Endometrial microvascular endothelial cells (primary cell): Measurements from ENCODE around the gene NBEAL1. TPM values are rescaled to one million over a fixed set of nuclear protein-coding genes. Genes with fewer than 3 reads are reported as not detected.
"Not testable (repeated sequence)": the region's sequence is repeated elsewhere in the genome, so short reads cannot be mapped to it uniquely, and the experiment has no call there.

ENCODE experiments used
- in situ Hi-C: cut with HindIII; loops from 2 replicates; pipeline ENCODE4 v1.10.0; 2017; ENCODE audit warnings: low sequenced_read_pairs, low pct_unique_long_range_greater_than_20kb; ENCODE audit errors: inconsistent ontology term
- total RNA-seq: library from RNA; depleted of rRNA; stranded (reverse); fragments of >200 nt; gene quantifications from one replicate; pipeline ENCODE4 v1.2.3, GENCODE V29; 2015; ENCODE audit errors: inconsistent ontology term

The NBEAL1 gene
- 13.8 TPM for total RNA-seq

DNA sequence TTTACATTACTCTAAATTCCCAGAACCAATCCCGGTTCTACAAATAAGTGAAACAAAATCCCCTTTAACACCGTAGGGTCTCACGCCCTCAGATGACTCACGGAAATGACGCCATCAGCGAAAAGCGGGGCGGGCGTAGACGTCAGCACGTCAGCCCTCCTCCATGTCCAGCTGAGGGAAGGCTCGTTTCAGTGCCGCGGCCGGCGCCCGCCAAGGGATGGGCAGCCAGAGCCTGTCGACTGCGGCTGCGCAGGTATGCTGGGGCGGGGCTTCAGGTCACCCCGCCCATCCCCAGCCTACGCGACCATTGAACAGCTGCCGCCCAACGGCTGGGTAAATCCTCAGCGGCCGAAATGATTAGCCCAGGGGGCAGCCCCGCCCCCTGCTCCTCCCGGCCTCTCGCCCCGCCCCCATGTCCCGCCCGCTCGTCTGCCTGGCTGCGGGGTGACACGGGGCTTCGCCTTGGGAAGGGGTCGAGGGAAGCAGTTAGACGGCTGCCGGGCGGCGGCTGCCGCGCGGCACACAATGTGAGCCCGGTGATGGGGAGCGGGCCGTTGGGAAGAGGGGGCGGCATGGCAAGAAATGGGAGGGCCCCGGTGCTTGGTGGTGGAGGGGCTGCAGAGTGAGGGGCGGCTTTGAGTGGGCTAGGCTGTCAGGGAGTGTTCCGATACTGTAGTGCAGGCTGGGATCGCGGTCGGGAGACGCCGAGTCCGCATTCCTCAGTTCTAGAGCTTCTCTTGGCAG, at the start of gene NBEAL1:
Gene NBEAL1 (plus strand): TSS at position 420 of the 744 bp plus-strand sequence. CDS start 1,510 bp downstream, outside the sequence.
- in situ Hi-C loops, result no loop called here

DNA sequence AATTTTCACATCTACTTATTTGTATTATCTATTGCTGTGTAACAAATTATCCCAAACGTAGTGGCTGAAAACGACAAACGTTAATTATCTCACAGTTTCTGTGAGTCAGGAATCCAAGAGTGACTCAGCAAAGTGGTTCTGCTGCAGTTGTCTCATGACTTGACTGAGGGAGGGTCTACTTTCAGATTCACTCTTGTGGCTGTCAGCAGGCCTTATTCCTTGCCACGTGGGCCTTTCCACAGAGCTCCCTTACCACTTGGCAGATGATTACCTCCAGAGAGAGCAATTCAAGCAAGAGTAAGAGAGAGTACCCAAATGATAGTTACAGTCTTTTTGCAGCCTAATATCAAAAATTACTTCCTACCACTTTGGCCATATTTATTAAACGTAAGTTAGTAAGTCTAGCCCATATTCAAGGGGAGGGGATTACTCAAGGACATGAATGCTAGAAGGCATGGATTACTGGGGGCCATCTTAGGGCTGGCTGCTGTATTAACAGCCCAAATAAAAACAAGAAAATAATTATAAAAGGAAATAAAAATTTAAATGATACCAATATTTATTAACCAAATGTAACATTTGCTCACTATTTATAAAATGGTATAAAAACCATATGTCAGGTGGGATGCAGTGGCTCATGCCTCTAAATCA, 48.7 kb upstream of the NBEAL1 start:
- in situ Hi-C loops, result no loop called here

- in situ Hi-C loops, result not testable (repeated sequence)
These were observed 45.3 kb upstream of the NBEAL1 start for GRCh38 chr2:202969404-202969803.

GRCh38 chr2:202976809-202977208, 37.9 kb upstream of the NBEAL1 start:
- in situ Hi-C loops, result no loop called here

DNA sequence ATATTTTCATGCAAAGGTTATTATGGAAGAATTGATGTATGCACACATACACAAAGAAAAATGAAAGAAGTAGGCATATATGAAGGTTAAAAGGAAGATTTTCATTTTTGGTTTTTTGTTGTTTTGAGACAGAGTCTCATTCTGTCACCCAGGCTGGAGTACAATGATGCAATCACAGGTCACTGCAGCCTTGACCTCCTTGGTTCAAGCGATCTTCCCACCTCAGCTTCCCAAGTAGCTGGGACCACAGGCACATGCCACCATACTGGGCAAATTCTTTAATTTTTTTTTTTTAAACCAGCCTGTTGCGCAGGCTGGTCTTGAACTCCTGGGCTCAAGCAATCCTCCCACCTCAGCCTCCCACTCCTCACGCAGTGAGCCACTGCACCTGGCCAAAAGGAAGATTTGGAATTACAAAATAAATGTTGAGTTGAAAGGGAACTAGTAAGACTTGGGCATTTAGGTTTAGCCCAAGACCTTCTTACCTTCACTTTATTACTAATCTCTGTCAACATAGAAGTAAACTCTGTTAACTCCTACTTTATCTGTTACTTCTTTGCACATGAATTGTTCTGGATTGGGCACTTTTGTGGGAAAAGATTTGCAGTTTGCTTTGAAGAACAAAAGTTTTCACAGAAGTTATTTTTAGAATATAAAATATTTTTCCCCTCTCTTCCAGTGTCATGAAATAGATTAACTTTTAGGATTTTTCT, 31.7 kb upstream of the NBEAL1 start:
- in situ Hi-C loops, result no loop called here

GRCh38 chr2:202989749-202990148, 24.9 kb upstream of the NBEAL1 start:
- in situ Hi-C loops, result no loop called here

DNA sequence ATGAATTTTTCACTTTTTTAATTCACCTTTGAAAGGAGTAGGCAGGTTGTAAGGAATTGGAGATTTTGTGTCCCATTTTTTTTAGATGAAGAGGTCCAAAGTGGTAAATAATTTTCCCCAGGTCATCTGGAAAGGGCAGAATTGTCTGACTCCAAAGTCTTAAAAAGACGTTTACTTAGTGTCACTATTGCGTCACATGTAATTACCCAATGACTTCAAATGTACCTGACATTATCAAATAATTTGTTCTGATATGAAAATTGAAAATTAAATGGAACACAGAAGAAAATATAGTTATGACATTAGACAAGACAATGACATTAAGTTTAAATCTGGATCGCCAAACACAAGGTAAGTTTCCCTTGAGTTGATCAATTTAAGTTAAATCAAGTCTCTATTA, 24.2 kb upstream of the NBEAL1 start:
- in situ Hi-C loops, result no loop called here

- in situ Hi-C loops, result not testable (repeated sequence)
These were observed 17.6 kb upstream of the NBEAL1 start for GRCh38 chr2:202997113-202997512.

- in situ Hi-C loops, result no loop called here
These were observed 12.4 kb upstream of the NBEAL1 start for GRCh38 chr2:203002054-203002821.

GRCh38 chr2:203003716-203004115, 11.0 kb upstream of the NBEAL1 start:
- in situ Hi-C loops, result no loop called here

GRCh38 chr2:203016716-203017115, 2.0 kb downstream of the NBEAL1 start:
- in situ Hi-C loops, result no loop called here

DNA sequence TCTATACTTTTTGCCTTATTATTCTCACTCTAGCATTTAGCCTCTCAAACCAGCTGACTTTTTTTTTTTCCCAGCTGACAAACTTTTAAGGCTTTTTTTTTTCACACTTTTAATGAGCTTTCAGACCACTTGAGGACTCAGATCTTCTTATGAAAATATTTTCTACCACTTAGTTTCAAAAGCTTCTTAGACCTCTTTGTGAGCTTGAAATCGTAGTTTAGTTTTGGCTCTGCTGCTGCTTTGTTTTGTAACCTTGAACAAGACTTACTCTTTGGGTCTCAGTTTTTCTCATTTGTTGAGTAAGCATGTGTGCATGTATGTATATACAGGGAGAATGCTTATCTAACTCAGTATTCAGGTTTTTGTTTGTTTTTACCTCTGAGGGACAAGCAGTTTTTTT, 3.5 kb downstream of the NBEAL1 start:
- in situ Hi-C loops, result no loop called here

GRCh38 chr2:203019142-203019541, 4.5 kb downstream of the NBEAL1 start:
- in situ Hi-C loops, result no loop called here

- in situ Hi-C loops, result no loop called here
These were observed 7.3 kb downstream of the NBEAL1 start for GRCh38 chr2:203021991-203022390.

DNA sequence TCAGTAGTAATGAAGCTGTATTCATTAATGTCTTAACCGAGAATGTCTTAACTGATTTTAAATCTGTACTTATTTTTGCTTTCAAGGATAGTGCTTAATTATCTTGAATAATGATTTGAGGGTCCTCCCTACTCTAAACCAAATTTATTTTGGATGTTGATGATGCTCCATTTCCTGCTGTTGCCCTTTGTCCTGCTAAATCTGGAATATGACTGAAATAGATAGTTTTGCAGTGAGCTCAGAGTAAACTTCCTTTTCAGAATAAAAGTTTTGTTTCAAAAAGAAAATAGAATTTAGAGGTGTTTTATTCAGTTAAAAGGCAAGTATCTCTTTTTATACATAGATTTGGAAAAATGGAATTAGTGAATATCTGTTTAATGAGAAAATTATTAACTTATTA, 8.1 kb downstream of the NBEAL1 start:
- in situ Hi-C loops, result no loop called here

DNA sequence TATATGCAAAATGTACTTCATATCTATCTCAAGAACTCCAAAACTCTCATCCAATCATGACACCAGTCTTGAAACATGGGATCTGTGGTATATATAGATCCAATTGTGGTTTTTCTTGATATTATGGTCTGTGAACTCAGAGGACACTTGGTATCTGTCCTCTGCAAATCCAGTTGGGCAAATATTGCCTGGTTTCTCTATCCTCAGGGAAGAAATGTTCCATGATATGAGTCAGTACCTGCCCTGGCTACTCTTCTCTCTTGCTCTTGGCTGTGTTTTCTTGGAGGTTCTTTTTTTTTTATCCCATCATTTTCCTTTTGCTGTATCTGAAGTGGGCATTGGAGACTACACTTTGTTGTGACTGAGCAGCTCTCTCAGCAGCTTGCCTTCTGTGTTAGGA, 10.9 kb downstream of the NBEAL1 start:
- in situ Hi-C loops, result no loop called here

DNA sequence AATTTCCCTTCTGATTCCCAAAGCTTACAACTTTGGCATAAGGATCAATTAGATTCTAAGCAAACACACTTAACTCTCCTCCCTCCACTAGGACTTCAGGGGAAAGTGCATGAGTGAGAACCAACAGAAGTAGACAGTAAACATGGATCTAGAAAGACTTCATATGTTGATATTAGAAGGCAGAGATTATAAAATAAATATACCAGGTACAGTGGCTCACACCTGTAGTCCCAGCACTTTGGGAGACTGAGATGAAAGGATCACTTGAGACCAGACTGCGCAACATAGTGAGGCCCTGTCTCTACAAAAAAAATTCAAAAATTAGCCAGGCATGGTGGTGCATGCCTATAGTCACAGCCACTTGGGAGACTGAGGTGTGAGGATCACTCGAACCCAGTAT, 15.9 kb downstream of the NBEAL1 start:
- in situ Hi-C loops, result no loop called here

GRCh38 chr2:203030991-203031390, 16.3 kb downstream of the NBEAL1 start:
- in situ Hi-C loops, result no loop called here

DNA sequence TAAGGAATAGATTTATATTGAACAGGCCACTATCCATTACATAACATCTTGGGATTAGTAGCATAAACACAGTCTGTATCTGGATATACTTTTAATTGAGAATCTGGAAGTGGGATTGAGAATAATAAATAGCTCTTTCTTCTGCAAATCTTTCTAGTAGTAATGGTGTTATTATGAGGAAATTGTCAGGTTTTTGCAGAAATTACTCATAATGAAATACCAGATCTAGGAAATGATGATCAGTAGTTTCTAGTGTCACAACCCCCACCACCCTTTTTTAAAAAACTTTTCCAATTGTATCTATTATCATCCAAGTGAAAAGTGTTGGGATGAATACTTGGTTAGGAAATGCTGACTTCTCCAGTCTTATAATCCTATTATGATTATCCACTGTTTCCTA, 18.7 kb downstream of the NBEAL1 start:
- in situ Hi-C loops, result no loop called here
